Mesendoderm (in vitro differentiated cells): ENCODE results near the gene BLID.
A peak's percentile ranks its signal among the peaks of the same experiment; 100 is the strongest.

ENCODE experiments used
- DNase-seq: peaks from one replicate; pipeline ENCODE4 v3.0.0; 2013
- H2AK5ac ChIP-seq: 2 replicates; pipeline ENCODE4 v1.6.1; 2013; ENCODE audit warnings: low read length, inconsistent platforms
- H2BK120ac ChIP-seq: 2 replicates; pipeline ENCODE4 v1.6.1; 2013; ENCODE audit warnings: low read depth, mild to moderate bottlenecking, low read length, moderate library complexity, mixed read lengths
- H2BK15ac ChIP-seq: replicated peaks from 2 replicates; pipeline ENCODE4 v1.6.1; 2013; ENCODE audit warnings: low read depth, mild to moderate bottlenecking, moderate library complexity
- H2BK5ac ChIP-seq: 2 replicates; pipeline ENCODE4 v1.6.1; 2013; ENCODE audit warnings: low read length, inconsistent platforms
- H3K18ac ChIP-seq: 2 replicates; pipeline ENCODE4 v1.6.1; 2013; ENCODE audit warnings: mild to moderate bottlenecking, low read length, mixed read lengths
- H3K23ac ChIP-seq: one replicate; pipeline ENCODE4 v1.6.1; 2013; ENCODE audit warnings: low read length
- H3K27ac ChIP-seq: 2 replicates; pipeline ENCODE4 v1.5.1; 2013; ENCODE audit warnings: low read depth, mild to moderate bottlenecking, inconsistent platforms, low read length, moderate library complexity
- H3K27me3 ChIP-seq: 2 replicates; pipeline ENCODE4 v1.6.1; 2013; ENCODE audit warnings: low read length, control low read depth, mild to moderate bottlenecking, inconsistent platforms; ENCODE audit not compliant: insufficient read depth, poor library complexity
- H3K36me3 ChIP-seq: 2 replicates; pipeline ENCODE4 v1.6.1; 2013; ENCODE audit warnings: low read length, inconsistent platforms; ENCODE audit not compliant: control insufficient read depth, insufficient read depth
- H3K4ac ChIP-seq: one replicate; pipeline ENCODE4 v1.6.1; 2013; ENCODE audit warnings: low read depth, mild to moderate bottlenecking, low read length, moderate library complexity
- H3K4me1 ChIP-seq: 2 replicates; pipeline ENCODE4 v1.6.1; 2013; ENCODE audit warnings: low read depth, low read length, inconsistent platforms; ENCODE audit not compliant: control insufficient read depth
- H3K4me2 ChIP-seq: 2 replicates; pipeline ENCODE4 v1.6.1; 2013; ENCODE audit warnings: low read length
- H3K4me3 ChIP-seq: 2 replicates; pipeline ENCODE4 v1.5.1; 2013; ENCODE audit warnings: mild to moderate bottlenecking, low read length
- H3K56ac ChIP-seq: one replicate; pipeline ENCODE4 v1.6.1; 2013; ENCODE audit warnings: low read length
- H3K79me1 ChIP-seq: 2 replicates; pipeline ENCODE4 v1.6.1; 2013; ENCODE audit warnings: low read length, inconsistent platforms
- H3K79me2 ChIP-seq: 2 replicates; pipeline ENCODE4 v1.6.1; 2013; ENCODE audit warnings: mild to moderate bottlenecking, low read length; ENCODE audit not compliant: control insufficient read depth, insufficient read depth
- H3K9ac ChIP-seq: 2 replicates; pipeline ENCODE4 v1.6.1; 2013; ENCODE audit warnings: low read length, inconsistent platforms
- H4K5ac ChIP-seq: one replicate; pipeline ENCODE4 v1.6.1; 2013; ENCODE audit warnings: low read length
- H4K8ac ChIP-seq: one replicate; pipeline ENCODE4 v1.6.1; 2013; ENCODE audit warnings: low read depth, mild to moderate bottlenecking, control low read depth, low read length, moderate library complexity
- WGBS: extraction: QIAGEN DNeasy Blood & Tissue Kit; methylation state at CpG from one replicate; pipeline ENCODE4 v1.1.7; 2013; ENCODE audit warnings: low lambda C conversion rate, missing lambda C conversion rate; ENCODE audit not compliant: insufficient coverage; ENCODE audit errors: extremely low coverage; 5-methylcytosine and 5-hydroxymethylcytosine counted together

BLID gene

DNA sequence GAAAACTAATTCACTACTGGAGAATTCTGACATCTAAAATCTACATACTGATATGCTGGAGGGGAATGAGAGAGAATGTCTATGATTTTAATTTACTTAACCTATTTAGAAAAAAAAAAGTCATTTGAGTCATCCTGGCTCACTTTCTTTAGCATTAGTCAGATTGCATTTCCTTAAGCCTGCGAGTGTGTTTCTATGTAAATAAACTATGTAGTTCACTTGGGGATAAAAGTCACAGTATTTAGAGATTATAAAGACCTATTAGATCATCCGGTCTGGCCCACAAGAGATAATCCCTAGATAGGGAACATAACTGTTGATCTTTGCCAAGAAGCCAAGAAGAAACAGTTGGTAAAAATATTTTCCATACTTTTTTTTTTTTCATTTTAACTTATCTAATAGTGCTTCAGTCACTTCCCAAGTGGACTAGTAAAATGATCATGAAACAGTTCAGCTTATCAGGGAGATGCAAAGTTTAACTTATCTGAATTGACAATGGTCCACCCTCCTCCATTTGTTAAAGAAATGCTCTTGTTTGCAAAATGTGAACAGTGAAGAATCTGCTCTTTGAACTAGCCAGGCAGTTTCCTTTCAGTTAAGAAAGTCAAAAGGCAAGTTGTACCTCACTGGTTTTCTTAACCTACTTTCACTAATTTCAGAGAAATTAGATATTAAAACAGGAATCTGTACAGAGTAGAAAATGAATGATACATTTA, 21.2 kb upstream of the BLID start:
- Histone ChIP-seq H3K4me1 (no peaks in the 10 kb centered on the region), H2BK15ac (no peak overlapping the region), H3K23ac (no peak overlapping the region), H3K18ac (no peak overlapping the region), H2AK5ac (no peak overlapping the region), H3K36me3 (no peaks in the 10 kb centered on the region), H3K27me3 (no peaks in the 10 kb centered on the region), H4K5ac (no peak overlapping the region), H3K4ac (no peak overlapping the region), H3K79me1 (no peaks in the 10 kb centered on the region), H3K4me2 (no peak overlapping the region), H2BK120ac (no peak overlapping the region), H2BK5ac (no peak overlapping the region), H4K8ac (no peak overlapping the region), H3K9ac (no peak overlapping the region), H3K56ac (no peak overlapping the region), H3K79me2 (no peaks in the 10 kb centered on the region), H3K27ac (no peak overlapping the region), H3K4me3 (no peak overlapping the region)
- DNase-seq, result peak; percentile 22
- WGBS, result no CpG with 5 or more reads among the region's 2 CpGs

DNA sequence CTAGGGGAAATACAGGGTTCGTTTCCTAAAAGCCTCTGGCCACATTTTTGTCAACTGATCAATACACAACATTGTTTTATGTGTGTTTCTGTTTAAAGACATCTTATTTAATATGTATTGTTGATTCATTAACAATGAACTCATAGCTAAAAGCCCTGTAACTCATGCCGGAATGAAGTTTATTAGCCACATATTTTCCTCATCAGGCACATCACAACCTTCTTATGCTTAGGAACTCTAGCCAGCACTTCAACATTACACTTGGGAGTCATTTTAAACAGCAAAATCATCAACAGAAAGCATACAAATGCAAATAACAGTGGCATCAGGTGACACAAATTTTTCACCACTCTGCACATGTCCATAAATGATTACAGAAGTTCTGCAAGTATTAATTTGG, 15.1 kb upstream of the BLID start:
- H3K23ac ChIP-seq, result no peak overlapping the region
- no peak overlapping the region for H3K18ac ChIP-seq
- H2BK15ac ChIP-seq, result no peak overlapping the region
- H3K56ac ChIP-seq, result no peak overlapping the region
- H4K5ac ChIP-seq, result no peak overlapping the region
- H3K4me3 ChIP-seq, result no peak overlapping the region
- no peaks in the 10 kb centered on the region for H3K27me3 ChIP-seq
- H3K4me2 ChIP-seq, result no peak overlapping the region
- no peak overlapping the region for H3K4ac ChIP-seq
- no peaks in the 10 kb centered on the region for H3K36me3 ChIP-seq
- no CpG with 5 or more reads among the region's 2 CpGs for WGBS
- no peaks in the 10 kb centered on the region for H3K4me1 ChIP-seq
- H2BK120ac ChIP-seq, result no peak overlapping the region
- DNase-seq, result no peak
- H2BK5ac ChIP-seq, result no peak overlapping the region
- no peaks in the 10 kb centered on the region for H3K79me2 ChIP-seq
- no peaks in the 10 kb centered on the region for H3K79me1 ChIP-seq
- no peak overlapping the region for H2AK5ac ChIP-seq
- no peak overlapping the region for H3K27ac ChIP-seq
- H3K9ac ChIP-seq, result no peak overlapping the region
- H4K8ac ChIP-seq, result no peak overlapping the region

DNA sequence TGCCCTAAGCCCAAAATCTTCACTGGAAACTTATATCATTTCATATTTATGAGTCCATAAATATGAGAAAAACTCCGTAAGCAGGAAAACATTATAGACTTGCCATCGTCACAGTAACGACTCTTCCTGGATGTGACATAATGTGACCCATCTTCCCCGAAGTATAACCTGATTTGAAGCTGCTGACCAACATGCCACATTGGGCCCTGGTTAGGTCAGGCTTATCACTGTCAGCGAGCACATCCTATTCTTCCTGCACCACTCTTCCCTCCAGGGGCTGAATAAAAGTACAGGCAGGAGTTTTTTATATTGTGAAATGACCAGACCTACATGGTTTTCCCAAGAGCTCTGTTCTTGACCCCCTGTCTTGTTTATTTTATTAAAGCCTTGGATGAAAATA, 12.1 kb upstream of the BLID start:
- H3K27ac ChIP-seq, result no peak overlapping the region
- no peak overlapping the region for H3K18ac ChIP-seq
- no peak overlapping the region for H2BK15ac ChIP-seq
- no peaks in the 10 kb centered on the region for H3K4me1 ChIP-seq
- H2AK5ac ChIP-seq, result no peak overlapping the region
- H3K4ac ChIP-seq, result no peak overlapping the region
- H3K36me3 ChIP-seq, result no peaks in the 10 kb centered on the region
- H3K79me1 ChIP-seq, result no peaks in the 10 kb centered on the region
- no peak overlapping the region for H4K8ac ChIP-seq
- H3K9ac ChIP-seq, result no peak overlapping the region
- no peak overlapping the region for H2BK120ac ChIP-seq
- no peak for DNase-seq
- H2BK5ac ChIP-seq, result no peak overlapping the region
- no CpG with 5 or more reads among the region's 5 CpGs for WGBS
- no peak overlapping the region for H3K4me2 ChIP-seq
- no peak overlapping the region for H3K56ac ChIP-seq
- no peak overlapping the region for H3K23ac ChIP-seq
- no peak overlapping the region for H3K4me3 ChIP-seq
- H4K5ac ChIP-seq, result no peak overlapping the region
- no peaks in the 10 kb centered on the region for H3K79me2 ChIP-seq
- no peaks in the 10 kb centered on the region for H3K27me3 ChIP-seq

DNA sequence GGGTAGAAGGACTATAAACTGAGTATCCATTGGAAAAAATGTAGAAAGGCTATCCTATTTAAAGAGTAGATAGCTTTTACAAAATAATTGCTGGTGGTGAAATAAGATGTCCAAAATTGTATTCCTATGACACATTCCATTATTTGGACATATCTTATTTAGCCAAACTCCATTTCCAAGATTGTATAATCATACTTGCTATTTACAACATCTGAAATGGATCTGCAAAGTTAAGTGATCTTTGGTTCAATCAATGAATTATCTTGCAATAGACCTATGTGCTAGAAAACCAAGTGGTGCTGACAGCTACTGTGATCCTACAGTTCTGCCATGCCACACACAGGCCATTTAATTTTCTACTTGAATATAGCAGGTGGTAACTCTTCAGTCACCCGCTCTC, 11.0 kb upstream of the BLID start:
- H2BK15ac ChIP-seq, result no peak overlapping the region
- no peak overlapping the region for H3K56ac ChIP-seq
- H2BK120ac ChIP-seq, result no peak overlapping the region
- DNase-seq, result no peak
- H3K18ac ChIP-seq, result no peak overlapping the region
- H4K5ac ChIP-seq, result no peak overlapping the region
- H3K4ac ChIP-seq, result no peak overlapping the region
- H3K4me1 ChIP-seq, result no peaks in the 10 kb centered on the region
- H3K4me2 ChIP-seq, result no peak overlapping the region
- H3K4me3 ChIP-seq, result no peak overlapping the region
- no peak overlapping the region for H3K9ac ChIP-seq
- no peak overlapping the region for H3K27ac ChIP-seq
- H3K23ac ChIP-seq, result no peak overlapping the region
- WGBS, result no CpG with 5 or more reads among the region's 1 CpG
- H3K27me3 ChIP-seq, result no peaks in the 10 kb centered on the region
- no peaks in the 10 kb centered on the region for H3K36me3 ChIP-seq
- no peak overlapping the region for H2BK5ac ChIP-seq
- H3K79me1 ChIP-seq, result no peaks in the 10 kb centered on the region
- H3K79me2 ChIP-seq, result no peaks in the 10 kb centered on the region
- no peak overlapping the region for H4K8ac ChIP-seq
- no peak overlapping the region for H2AK5ac ChIP-seq

DNA sequence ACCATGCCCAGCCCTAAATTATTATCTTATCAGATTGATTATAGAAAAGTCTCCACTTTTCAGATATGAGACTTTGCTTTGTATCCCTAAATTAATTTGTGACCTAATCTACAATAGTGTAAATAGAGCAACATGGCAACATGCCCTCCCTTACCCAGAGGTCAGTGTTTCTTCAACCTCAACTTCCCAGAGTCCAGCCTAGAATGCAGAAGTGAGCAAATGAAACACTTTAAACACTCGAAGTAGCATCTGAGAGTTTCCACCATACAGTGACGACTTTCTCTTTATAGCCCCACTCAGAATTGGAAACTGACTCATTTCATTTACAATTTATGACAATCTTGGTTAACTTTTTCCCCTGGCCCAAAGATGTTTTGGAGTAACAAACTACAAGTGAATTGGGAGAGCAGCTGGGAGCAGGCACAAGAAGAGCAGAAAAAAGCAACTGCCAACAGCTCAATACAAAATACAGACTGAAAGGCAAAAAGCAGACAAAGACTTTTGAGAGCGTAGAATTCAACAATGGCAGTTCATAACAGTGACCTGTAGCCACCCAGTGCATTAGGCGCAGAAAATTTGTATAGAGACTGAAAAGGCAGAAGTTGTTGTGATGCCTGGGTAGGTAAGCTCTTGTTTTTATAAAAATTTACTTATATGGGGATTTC, 10.1 kb upstream of the BLID start:
- WGBS, result no CpG with 5 or more reads among the region's 4 CpGs
- Histone ChIP-seq H3K9ac (no peak overlapping the region), H3K36me3 (no peaks in the 10 kb centered on the region), H3K4me3 (no peak overlapping the region), H3K4me2 (no peak overlapping the region), H4K8ac (no peak overlapping the region), H3K27ac (no peak overlapping the region), H2AK5ac (no peak overlapping the region), H3K4ac (no peak overlapping the region), H3K23ac (no peak overlapping the region), H2BK15ac (no peak overlapping the region), H4K5ac (no peak overlapping the region), H2BK5ac (no peak overlapping the region), H3K27me3 (no peaks in the 10 kb centered on the region), H3K56ac (no peak overlapping the region), H3K4me1 (no peaks in the 10 kb centered on the region), H2BK120ac (no peak overlapping the region), H3K18ac (no peak overlapping the region), H3K79me2 (no peaks in the 10 kb centered on the region), H3K79me1 (no peaks in the 10 kb centered on the region)
- DNase-seq, result no peak
